ENCODE measurements around the gene IKBKE. TPM values are rescaled to one million over a fixed set of nuclear protein-coding genes. Genes with fewer than 3 reads are reported as not detected.

The IKBKE gene
- total and polyA plus RNA-seq, 2 experiments from 2014 or later: 14.5 to 17.7 TPM

DNA sequence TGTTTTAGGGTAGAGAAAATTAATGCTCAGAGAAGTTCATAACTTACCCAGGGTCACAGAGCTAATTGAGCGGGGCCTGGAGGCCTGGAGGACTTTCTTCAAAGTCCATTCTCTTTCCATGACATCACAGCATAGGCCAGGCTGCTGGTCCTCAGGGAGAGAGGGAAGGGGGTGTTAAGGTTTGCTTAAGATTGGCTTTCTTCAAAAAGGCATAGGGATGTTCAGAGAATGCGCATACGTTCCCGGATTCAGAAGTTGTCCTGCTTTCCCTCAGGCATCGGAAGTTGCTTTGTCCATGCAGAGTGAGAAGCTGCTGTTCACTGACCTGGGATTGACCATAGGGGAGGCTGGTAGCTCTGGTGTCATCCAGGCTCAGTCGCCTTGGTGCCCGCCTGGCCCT is 62.1 kb downstream of the IKBKE start:
- Histone ChIP-seq H4K20me1 (ENCODE audit: insufficient read depth) (no peaks in the 10 kb centered on the region), H3K9ac (no peak overlapping the region), H3K9me2 (ENCODE audit: insufficient read depth) (no peaks in the 10 kb centered on the region), H2AFZ (no peak overlapping the region), H3K4me3 (no peak overlapping the region), H3K4me2 (ENCODE audit: unreplicated experiment) (no peak overlapping the region), H3K27me3 (replicated peaks; ENCODE audit: insufficient read depth) (no peaks in the 10 kb centered on the region), H3K27ac (no peak overlapping the region), H3K4me1 (ENCODE audit: insufficient read depth) (no peaks in the 10 kb centered on the region), H3F3A (ENCODE audit: insufficient read depth) (no peaks in the 10 kb centered on the region), H3K9me3 (ENCODE audit: low read depth) (no peaks in the 10 kb centered on the region), H3K79me2 (ENCODE audit: insufficient read depth) (no peaks in the 10 kb centered on the region), H3K36me3 (ENCODE audit: low read depth) (no peaks in the 10 kb centered on the region)
- no peak for TF ChIP-seq EZH2phosphoT487 (IDR thresholded peaks at IDR 0.05; ENCODE audit: insufficient read depth, low read depth)
- no peak for TF ChIP-seq EZH2 (IDR thresholded peaks at IDR 0.05; ENCODE audit: insufficient read depth, poor library complexity, severe bottlenecking)
- in situ Hi-C loops (cut with MboI): no loop called here
- 92 to 94% methylated on average over 7 of the region's 7 CpGs for WGBS, 2 experiments (ENCODE audit: low coverage in 1 of 2, low lambda C conversion rate in 2 of 2, missing lambda C conversion rate in 2 of 2)
- no peak for DNase-seq

DNA sequence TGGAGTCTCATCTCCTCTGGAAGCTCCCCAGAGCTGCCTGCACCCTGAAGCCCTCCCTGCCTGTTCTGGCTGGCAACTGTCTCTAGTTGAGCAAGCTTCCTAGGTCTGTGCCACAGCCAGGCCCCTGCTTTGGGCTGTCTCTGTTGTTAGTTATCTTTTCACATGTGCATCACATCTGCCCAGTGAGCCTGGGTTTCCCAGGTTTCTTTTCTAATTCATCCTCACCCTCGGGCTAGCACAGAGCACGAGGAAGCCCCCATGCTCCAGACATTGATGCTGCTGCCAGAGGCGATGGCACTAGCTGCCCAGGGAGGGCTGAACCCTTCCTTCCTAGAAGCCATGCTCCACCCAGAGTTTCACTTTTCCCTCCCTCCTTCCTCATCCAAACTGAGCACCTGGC is 64.3 kb downstream of the IKBKE start:
- in situ Hi-C loops (cut with MboI): no loop called here
- no peak for TF ChIP-seq EZH2 (IDR thresholded peaks at IDR 0.05; ENCODE audit: insufficient read depth, poor library complexity, severe bottlenecking)
- Histone ChIP-seq H3K27me3 (replicated peaks; ENCODE audit: insufficient read depth) (no peaks in the 10 kb centered on the region), H3K4me2 (ENCODE audit: unreplicated experiment) (no peak overlapping the region), H4K20me1 (ENCODE audit: insufficient read depth) (no peaks in the 10 kb centered on the region), H3K9me3 (ENCODE audit: low read depth) (no peaks in the 10 kb centered on the region), H3K36me3 (ENCODE audit: low read depth) (no peaks in the 10 kb centered on the region), H3K9me2 (ENCODE audit: insufficient read depth) (no peaks in the 10 kb centered on the region), H3K4me3 (no peak overlapping the region), H3K4me1 (ENCODE audit: insufficient read depth) (no peaks in the 10 kb centered on the region), H3K27ac (no peak overlapping the region), H3F3A (ENCODE audit: insufficient read depth) (no peaks in the 10 kb centered on the region), H2AFZ (no peak overlapping the region), H3K79me2 (ENCODE audit: insufficient read depth) (no peaks in the 10 kb centered on the region), H3K9ac (no peak overlapping the region)
- WGBS, 2 experiments (ENCODE audit: low coverage in 1 of 2, low lambda C conversion rate in 2 of 2, missing lambda C conversion rate in 2 of 2): 61 to 66% methylated on average over 3 of the region's 3 CpGs
- no peak for DNase-seq

DNA sequence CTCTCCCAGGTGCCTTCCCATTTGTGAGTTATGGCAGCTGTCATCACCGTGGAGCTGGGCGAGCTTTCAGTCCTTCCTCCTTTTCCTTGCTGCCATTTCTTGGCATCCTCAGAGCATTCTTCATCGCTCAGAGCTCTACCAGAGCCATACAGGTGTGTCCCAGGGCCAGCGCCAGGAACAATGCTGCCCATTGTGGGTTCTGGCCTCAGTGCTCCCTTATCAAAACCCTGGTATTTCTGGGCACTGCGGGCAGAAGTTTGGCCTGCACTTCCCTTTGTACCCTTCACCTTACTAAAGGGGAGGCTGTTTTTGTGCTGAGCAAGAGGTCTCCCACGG is 65.5 kb downstream of the IKBKE start:
- Histone ChIP-seq H3K4me2 (ENCODE audit: unreplicated experiment) (no peak overlapping the region), H3K79me2 (ENCODE audit: insufficient read depth) (no peaks in the 10 kb centered on the region), H4K20me1 (ENCODE audit: insufficient read depth) (no peaks in the 10 kb centered on the region), H3K9me2 (ENCODE audit: insufficient read depth) (no peaks in the 10 kb centered on the region), H3K9me3 (ENCODE audit: low read depth) (no peaks in the 10 kb centered on the region), H3K9ac (no peak overlapping the region), H3K4me1 (ENCODE audit: insufficient read depth) (peaks cover 5% of the 10 kb centered on the region; the same call in 1 of the 2 replicates), H3K4me3 (no peak overlapping the region), H3K36me3 (ENCODE audit: low read depth) (no peaks in the 10 kb centered on the region), H3K27me3 (replicated peaks; ENCODE audit: insufficient read depth) (no peaks in the 10 kb centered on the region), H3F3A (ENCODE audit: insufficient read depth) (no peaks in the 10 kb centered on the region), H2AFZ (no peak overlapping the region), H3K27ac (no peak overlapping the region)
- TF ChIP-seq EZH2phosphoT487 (IDR thresholded peaks at IDR 0.05; ENCODE audit: insufficient read depth, low read depth): no peak
- no peak for TF ChIP-seq EZH2 (IDR thresholded peaks at IDR 0.05; ENCODE audit: insufficient read depth, poor library complexity, severe bottlenecking)
- in situ Hi-C loops (cut with MboI): no loop called here
- DNase-seq: no peak
- 85 to 87% methylated on average over 6 of the region's 6 CpGs for WGBS, 2 experiments (ENCODE audit: low coverage in 1 of 2, low lambda C conversion rate in 2 of 2, missing lambda C conversion rate in 2 of 2)

DNA sequence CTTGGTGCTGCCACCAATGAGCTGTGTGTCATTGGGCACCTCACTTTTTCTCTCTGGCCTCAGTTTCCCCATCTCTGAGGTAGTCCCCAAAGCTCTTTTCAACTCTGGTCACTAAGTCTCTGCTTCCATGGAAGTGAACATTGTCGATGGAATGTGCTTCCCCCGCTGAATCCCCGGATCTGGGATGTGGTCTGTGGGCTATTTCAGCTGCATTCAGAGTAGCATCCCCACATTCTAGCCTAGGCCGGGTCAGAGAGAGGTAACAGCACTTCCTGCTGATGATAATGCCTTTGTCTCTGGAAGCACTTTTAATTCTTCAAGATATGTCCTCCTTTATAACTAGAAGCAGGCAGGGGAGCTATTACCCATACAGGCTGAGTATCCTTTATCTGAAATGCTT is 66.9 kb downstream of the IKBKE start:
- Histone ChIP-seq H3K27me3 (replicated peaks; ENCODE audit: insufficient read depth) (no peaks in the 10 kb centered on the region), H3K4me1 (ENCODE audit: insufficient read depth) (peaks cover 5% of the 10 kb centered on the region; the same call in 1 of the 2 replicates), H3K36me3 (ENCODE audit: low read depth) (no peaks in the 10 kb centered on the region), H3K27ac (no peak overlapping the region), H3K4me3 (no peak overlapping the region), H2AFZ (no peak overlapping the region), H4K20me1 (ENCODE audit: insufficient read depth) (no peaks in the 10 kb centered on the region), H3K4me2 (ENCODE audit: unreplicated experiment) (no peak overlapping the region), H3K9me3 (ENCODE audit: low read depth) (no peaks in the 10 kb centered on the region), H3K79me2 (ENCODE audit: insufficient read depth) (no peaks in the 10 kb centered on the region), H3K9ac (no peak overlapping the region), H3F3A (ENCODE audit: insufficient read depth) (no peaks in the 10 kb centered on the region), H3K9me2 (ENCODE audit: insufficient read depth) (no peaks in the 10 kb centered on the region)
- no peak for DNase-seq
- WGBS, 2 experiments (ENCODE audit: low coverage in 1 of 2, low lambda C conversion rate in 2 of 2, missing lambda C conversion rate in 2 of 2): 91 to 98% methylated on average over 4 of the region's 4 CpGs
- TF ChIP-seq EZH2 (IDR thresholded peaks at IDR 0.05; ENCODE audit: insufficient read depth, poor library complexity, severe bottlenecking) (no peak), EZH2phosphoT487 (IDR thresholded peaks at IDR 0.05; ENCODE audit: insufficient read depth, low read depth) (no peak)
- in situ Hi-C loops (cut with MboI): no loop called here

DNA sequence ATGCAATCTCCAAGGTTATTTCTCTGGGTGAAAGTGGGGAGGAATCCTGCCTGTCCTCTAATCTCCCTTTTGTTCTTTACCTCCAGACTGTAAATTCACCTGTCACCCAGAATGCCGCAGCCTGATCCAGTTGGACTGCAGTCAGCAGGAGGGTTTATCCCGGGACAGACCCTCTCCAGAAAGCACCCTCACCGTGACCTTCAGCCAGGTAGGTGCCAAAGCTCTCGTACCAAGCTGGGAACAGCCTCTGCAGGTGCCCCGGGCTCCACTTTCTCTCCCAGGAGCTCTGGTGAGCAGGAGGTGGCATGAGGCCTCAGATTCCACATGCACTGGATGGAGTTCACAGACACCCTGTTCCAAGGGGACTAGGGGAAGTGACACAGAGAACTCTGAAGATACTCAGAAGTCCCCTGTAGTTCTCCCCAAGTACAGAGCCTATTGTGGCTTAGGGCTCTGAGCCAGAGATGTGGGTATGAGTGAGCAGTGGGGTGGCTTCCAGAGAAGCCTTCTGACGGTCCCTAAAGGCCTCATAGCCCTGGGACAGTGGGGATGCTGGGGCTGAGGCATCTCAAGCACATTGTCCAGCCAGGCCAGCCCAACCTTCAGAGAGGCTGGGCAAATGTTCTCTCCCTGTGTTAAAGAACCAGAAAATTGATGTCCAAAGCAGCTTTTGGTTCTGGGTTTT is 68.0 kb downstream of the IKBKE start:
- H3K4me3 ChIP-seq: no peak overlapping the region
- TF ChIP-seq EZH2phosphoT487 (IDR thresholded peaks at IDR 0.05; ENCODE audit: insufficient read depth, low read depth) (no peak), EZH2 (IDR thresholded peaks at IDR 0.05; ENCODE audit: insufficient read depth, poor library complexity, severe bottlenecking) (no peak)
- peaks cover 5% of the 10 kb centered on the region; the same call in 1 of the 2 replicates for H3K4me1 ChIP-seq (ENCODE audit: insufficient read depth)
- H3F3A ChIP-seq (ENCODE audit: insufficient read depth): no peaks in the 10 kb centered on the region
- no peaks in the 10 kb centered on the region for H3K27me3 ChIP-seq (replicated peaks; ENCODE audit: insufficient read depth)
- DNase-seq: no peak
- no peaks in the 10 kb centered on the region for H3K9me2 ChIP-seq (ENCODE audit: insufficient read depth)
- no peak overlapping the region for H3K27ac ChIP-seq
- H2AFZ ChIP-seq: no peak overlapping the region
- H3K36me3 ChIP-seq (ENCODE audit: low read depth): no peaks in the 10 kb centered on the region
- no peak overlapping the region for H3K4me2 ChIP-seq (ENCODE audit: unreplicated experiment)
- no peak overlapping the region for H3K9ac ChIP-seq
- 86 to 87% methylated on average over 6 of the region's 6 CpGs for WGBS, 2 experiments (ENCODE audit: low coverage in 1 of 2, low lambda C conversion rate in 2 of 2, missing lambda C conversion rate in 2 of 2)
- no peaks in the 10 kb centered on the region for H3K9me3 ChIP-seq (ENCODE audit: low read depth)
- H4K20me1 ChIP-seq (ENCODE audit: insufficient read depth): no peaks in the 10 kb centered on the region
- H3K79me2 ChIP-seq (ENCODE audit: insufficient read depth): no peaks in the 10 kb centered on the region
- in situ Hi-C loops (cut with MboI): no loop called here
